ENCODE measurements around the gene TCL1B.

GRCh38 chr14:95698287-95698686, 12.1 kb downstream of the TCL1B start:
- no peak for TF ChIP-seq CTCF (IDR thresholded peaks at IDR 0.05; ENCODE audit: insufficient read depth, low read depth, low read length)
- TF ChIP-seq EZH2 (IDR thresholded peaks at IDR 0.05; ENCODE audit: insufficient read depth, low read length): no peak

Data from astrocyte (in vitro differentiated cells and primary cell).